GM12878 (cell line): ENCODE results near the gene SCARB1. TPM values are rescaled to one million over a fixed set of nuclear protein-coding genes. Genes with fewer than 3 reads are reported as not detected.

Source experiments
- ATAC-seq: fragments of 200-7000 bp; cut with Tn5 transposase; 3 replicates; pipeline ENCODE4 v1.9.1; 2020; ENCODE audit warnings: mild to moderate bottlenecking, moderate library complexity
- BruUV-seq: library from RNA; stranded (reverse); fragments of 400-500 nt; replicated peaks from 2 replicates; lab custom pipeline; 2021; lab: Mats Ljungman, UMichigan
- CTCF ChIA-PET: fragments of 300-600 bp; sonication (Branson Sonifier 250); formaldehyde crosslinking; extraction: SDS; loops from one replicate; lab custom pipeline; 2021; ENCODE audit warnings: inconsistent platforms; lab: Yijun Ruan, JAX
- POLR2A ChIA-PET: fragments of 350-600 bp; formaldehyde crosslinking; extraction: SDS; loops from one replicate; lab custom pipeline; 2021; ENCODE audit warnings: inconsistent platforms; lab: Charles Lee
- RAD21 ChIA-PET: fragments of 300-600 bp; sonication (Branson Sonifier 250); formaldehyde crosslinking; loops from one replicate; lab custom pipeline; 2023; ENCODE audit warnings: antibody characterized with exemption; ENCODE audit not compliant: unreplicated experiment; lab: Charles Lee
- SMC1A ChIA-PET: fragments of 300-600 bp; sonication (Branson Sonifier 250); formaldehyde crosslinking; loops from one replicate; lab custom pipeline; 2023; ENCODE audit not compliant: unreplicated experiment, uncharacterized antibody; lab: Charles Lee
- DNase-seq: peaks from one replicate; pipeline ENCODE4 v3.0.0-alpha.2; 2011; ENCODE audit warnings: low read depth, low spot score
- FAIRE-seq: peaks from 3 replicates; lab custom pipeline; 2011; peaks lifted over from hg19 to GRCh38; lab: Jason Lieb, UNC
- H2AFZ ChIP-seq: 2 replicates; pipeline ENCODE4 v1.6.0; 2011; ENCODE audit warnings: low read depth, low read length, control low read depth; ENCODE audit not compliant: control insufficient read depth
- H3K27ac ChIP-seq: 2 replicates; pipeline ENCODE4 v1.5.1; 2011; ENCODE audit warnings: control low read depth; ENCODE audit not compliant: control insufficient read depth, insufficient read depth
- H3K27me3 ChIP-seq, 2 experiments: replicated peaks in 1 of 2; 2 replicates each; pipeline versions ENCODE4 v1.6.0 to v1.6.1; 2011; ENCODE audit warnings: low read length in 1 of 2; ENCODE audit not compliant: control insufficient read depth in 2 of 2, insufficient read depth in 2 of 2
- H3K36me3 ChIP-seq, 2 experiments: 2 replicates each; pipeline ENCODE4 v1.5.1; 2011; ENCODE audit warnings: low read length in 1 of 2; ENCODE audit not compliant: control insufficient read depth in 2 of 2, insufficient read depth in 2 of 2
- H3K4me1 ChIP-seq: 2 replicates; pipeline ENCODE4 v1.6.1; 2011; ENCODE audit warnings: mild to moderate bottlenecking, low read length, moderate library complexity, mixed read lengths; ENCODE audit not compliant: control insufficient read depth, insufficient read depth
- H3K4me2 ChIP-seq: 2 replicates; pipeline ENCODE4 v1.6.0; 2011; ENCODE audit warnings: control low read depth; ENCODE audit not compliant: control insufficient read depth, insufficient read depth
- H3K4me3 ChIP-seq: fragments of 200-600 bp; sonication (generic); 2 replicates; pipeline ENCODE4 v1.5.1; 2016
- H3K79me2 ChIP-seq: 2 replicates; pipeline ENCODE4 v1.6.0; 2011; ENCODE audit warnings: low read length; ENCODE audit not compliant: control insufficient read depth, insufficient read depth
- H3K9ac ChIP-seq: 2 replicates; pipeline ENCODE4 v1.8.0; 2011; ENCODE audit warnings: low read length, control low read depth, mixed read lengths; ENCODE audit not compliant: control insufficient read depth, insufficient read depth
- H3K9me3 ChIP-seq: replicated peaks from 3 replicates; pipeline ENCODE4 v1.5.1; 2011; ENCODE audit warnings: mild to moderate bottlenecking, low read length; ENCODE audit not compliant: control insufficient read depth, insufficient read depth
- H4K20me1 ChIP-seq: 2 replicates; pipeline ENCODE4 v1.6.0; 2011; ENCODE audit not compliant: control insufficient read depth, insufficient read depth
- MXI1 ChIP-seq: fragments of 150-350 bp; IDR thresholded peaks from 2 replicates; pipeline ENCODE4 v1.6.1; 2011; ENCODE audit warnings: low read depth, mild to moderate bottlenecking, inconsistent platforms, low read length, improper control_type of control experiment
- NFIC ChIP-seq: IDR thresholded peaks from 2 replicates; pipeline ENCODE4 v1.6.1; 2012; ENCODE audit warnings: low read depth, mild to moderate bottlenecking, inconsistent platforms, low read length, moderate library complexity
- RAD21 ChIP-seq: IDR thresholded peaks from 2 replicates; pipeline ENCODE4 v1.6.1; 2011; ENCODE audit warnings: mild to moderate bottlenecking, low read depth, low read length, moderate library complexity; ENCODE audit not compliant: insufficient read depth
- ZNF274 ChIP-seq: IDR thresholded peaks from one replicate; pipeline ENCODE4 v1.8.0; 2011; ENCODE audit not compliant: insufficient read length, insufficient read depth
- WGBS: methylation state at CpG from one replicate; pipeline ENCODE4 v1.1.6; 2016; ENCODE audit warnings: low lambda C conversion rate; ENCODE audit not compliant: insufficient replicate concordance, insufficient coverage; ENCODE audit errors: missing lambda C conversion rate; 5-methylcytosine and 5-hydroxymethylcytosine counted together
- in situ Hi-C: fragments of 300-500 bp; cut with MboI; formaldehyde crosslinking; loops from 9 replicates; pipeline ENCODE4 v1.14.3; 2018; ENCODE audit warnings: mixed read lengths
- intact Hi-C: fragments of 100-400 bp; cut with micrococcal nuclease; formaldehyde crosslinking; loops from one replicate; pipeline ENCODE4 v1.14.2; 2022; ENCODE audit not compliant: unreplicated experiment
- polyA plus RNA-seq, 11 experiments: library from polyadenylated mRNA; depleted of rRNA in 4 of 11; unstranded in 6 of 11; stranded (reverse) in 5 of 11; fragments of >200 nt; fragmentation: Nextera tagmentation in 4 of 11; fragmentation: Illumina TruSeq in 1 of 11; extraction: Ambion mirVana in 4 of 11; extraction: Trizol in 1 of 11; gene quantifications; 1 replicate in 1 of 11; 2 replicates in 10 of 11; pipeline versions ENCODE4 v1.2.1 to v1.2.3, GENCODE V29; 2011 to 2016; ENCODE audit warnings: inconsistent platforms in 2 of 11, missing spikeins in 2 of 11, low read depth in 1 of 11
- total RNA-seq, 4 experiments: library from RNA; depleted of rRNA in 3 of 4; stranded (reverse); fragments of >200 nt in 3 of 4; fragmentation: Illumina TruSeq in 1 of 4; extraction: Trizol in 1 of 4; gene quantifications; 2 replicates each; pipeline versions ENCODE4 v1.2.1 to v1.2.3, GENCODE V29; 2013 to 2021
- TF ChIP-seq, protein P1 (sequence below): fragments of 450-650 bp; IDR thresholded peaks from 2 replicates; pipeline ENCODE4 v1.6.1; 2017; ENCODE audit warnings: mild to moderate bottlenecking

SCARB1 gene
- total and polyA plus RNA-seq, 10 of the 15 experiments (the other 5 are each of a cell fraction or from before 2014, with no cell fraction given), result 0.34 to 104 (median 63.1) TPM

DNA sequence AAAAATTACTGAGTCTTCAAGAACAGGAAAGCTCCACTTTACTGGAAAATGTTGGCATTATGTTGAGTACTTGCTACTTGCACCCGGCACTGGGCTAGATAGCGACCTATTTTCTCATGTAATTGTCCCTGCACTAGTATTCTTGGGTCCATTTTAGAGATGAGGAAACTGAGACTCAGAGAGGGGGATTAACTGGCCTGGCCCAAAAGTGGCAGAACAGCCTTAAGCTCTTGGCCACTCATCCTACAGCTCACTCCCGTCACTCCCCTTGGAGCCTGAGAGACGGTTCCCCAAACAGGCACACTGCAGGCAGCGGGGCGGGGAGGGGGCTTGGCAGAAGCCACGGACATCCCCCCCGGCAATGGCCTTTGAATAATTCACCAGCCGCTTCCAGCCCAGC lies 113.9 kb downstream of the SCARB1 start:
- Histone ChIP-seq H4K20me1 (no peaks in the 10 kb centered on the region), H3K4me2 (no peak overlapping the region), H3K79me2 (no peaks in the 10 kb centered on the region), H3K9ac (no peak overlapping the region), H3K9me3 (peaks cover 3% of the 10 kb centered on the region), H2AFZ (no peak overlapping the region), H3K4me3 (no peak overlapping the region), H3K36me3 (no peaks in the 10 kb centered on the region), H3K4me1 (peaks cover 8% of the 10 kb centered on the region), H3K27ac (no peak overlapping the region), H3K27me3 (no peaks in the 10 kb centered on the region)
- POLR2A ChIA-PET, result no interaction called here
- BruUV-seq, result no TSS peak
- intact Hi-C loops, result loop anchor here (5.0 kb wide), 1 partner anchor 297 kb away; no protein-coding TSS in a partner anchor
- TF ChIP-seq NFIC, result no peak
- TF ChIP-seq, protein P1, sequence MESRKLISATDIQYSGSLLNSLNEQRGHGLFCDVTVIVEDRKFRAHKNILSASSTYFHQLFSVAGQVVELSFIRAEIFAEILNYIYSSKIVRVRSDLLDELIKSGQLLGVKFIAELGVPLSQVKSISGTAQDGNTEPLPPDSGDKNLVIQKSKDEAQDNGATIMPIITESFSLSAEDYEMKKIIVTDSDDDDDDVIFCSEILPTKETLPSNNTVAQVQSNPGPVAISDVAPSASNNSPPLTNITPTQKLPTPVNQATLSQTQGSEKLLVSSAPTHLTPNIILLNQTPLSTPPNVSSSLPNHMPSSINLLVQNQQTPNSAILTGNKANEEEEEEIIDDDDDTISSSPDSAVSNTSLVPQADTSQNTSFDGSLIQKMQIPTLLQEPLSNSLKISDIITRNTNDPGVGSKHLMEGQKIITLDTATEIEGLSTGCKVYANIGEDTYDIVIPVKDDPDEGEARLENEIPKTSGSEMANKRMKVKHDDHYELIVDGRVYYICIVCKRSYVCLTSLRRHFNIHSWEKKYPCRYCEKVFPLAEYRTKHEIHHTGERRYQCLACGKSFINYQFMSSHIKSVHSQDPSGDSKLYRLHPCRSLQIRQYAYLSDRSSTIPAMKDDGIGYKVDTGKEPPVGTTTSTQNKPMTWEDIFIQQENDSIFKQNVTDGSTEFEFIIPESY, result no peak
- TF ChIP-seq MXI1, result no peak
- TF ChIP-seq RAD21, result no peak
- TF ChIP-seq ZNF274, result no peak
- DNase-seq (no peak), FAIRE-seq (no peak), ATAC-seq (no peak)
- SMC1A ChIA-PET, result interaction anchor here (1.8 kb wide), 1 partner anchor 16 kb away, joined by 5 read pairs; no protein-coding TSS in a partner anchor
- CTCF ChIA-PET, result no interaction called here
- RAD21 ChIA-PET, result interaction anchor here (0.5 to 0.6 kb wide), 2 partner anchors 105 to 666 kb away, joined by 3 read pairs; no protein-coding TSS in a partner anchor
- 63% methylated on average over 9 of the region's 9 CpGs for WGBS
- in situ Hi-C loops, result loop anchor here (10.0 to 25.0 kb wide), 2 partner anchors 65 to 387 kb away; no protein-coding TSS in a partner anchor
